GM23338 (cell line): ENCODE data around the gene CELSR1. TPM values are rescaled to one million over a fixed set of nuclear protein-coding genes. Genes with fewer than 3 reads are reported as not detected.

Experiments used
- ATAC-seq: fragments of 200-7000 bp; cut with Tn5 transposase; 3 replicates; pipeline ENCODE4 v1.9.1; 2020
- DNase-seq: peaks from one replicate; pipeline ENCODE4 v3.0.0-alpha.2; 2015; ENCODE audit warnings: low spot score
- H2AFZ ChIP-seq: fragments of 200-600 bp; sonication (generic); 2 replicates; pipeline ENCODE4 v1.8.0; 2016; ENCODE audit warnings: antibody characterized with exemption, mild to moderate bottlenecking, moderate library complexity
- H3F3A ChIP-seq: fragments of 200-600 bp; sonication (generic); replicated peaks from 2 replicates; pipeline ENCODE4 v1.8.0; 2017; ENCODE audit warnings: antibody characterized with exemption, mixed run types, low read depth
- H3K27ac ChIP-seq: fragments of 200-600 bp; sonication (generic); 2 replicates; pipeline ENCODE4 v1.6.1; 2016; ENCODE audit warnings: low read depth
- H3K27me3 ChIP-seq: fragments of 200-600 bp; sonication (generic); 2 replicates; pipeline ENCODE4 v1.8.0; 2016; ENCODE audit warnings: mild to moderate bottlenecking, mixed run types, moderate library complexity; ENCODE audit not compliant: insufficient read depth
- H3K36me3 ChIP-seq: fragments of 200-600 bp; sonication (generic); 2 replicates; pipeline ENCODE4 v1.8.0; 2016; ENCODE audit warnings: mild to moderate bottlenecking; ENCODE audit not compliant: insufficient read depth
- H3K4me1 ChIP-seq: fragments of 200-600 bp; sonication (generic); 2 replicates; pipeline ENCODE4 v1.8.0; 2016; ENCODE audit warnings: mild to moderate bottlenecking, moderate library complexity; ENCODE audit not compliant: insufficient read depth
- H3K4me2 ChIP-seq: fragments of 200-600 bp; sonication (generic); 2 replicates; pipeline ENCODE4 v1.7.1; 2017; ENCODE audit warnings: mixed run types
- H3K4me3 ChIP-seq: fragments of 200-600 bp; sonication (generic); 2 replicates; pipeline ENCODE4 v1.6.1; 2016; ENCODE audit warnings: mixed run types
- H3K79me2 ChIP-seq: fragments of 200-600 bp; sonication (generic); replicated peaks from 2 replicates; pipeline ENCODE4 v1.8.0; 2017; ENCODE audit warnings: mild to moderate bottlenecking; ENCODE audit not compliant: insufficient read depth
- H3K9me2 ChIP-seq: fragments of 200-600 bp; sonication (generic); 2 replicates; pipeline ENCODE4 v1.8.0; 2017; ENCODE audit not compliant: insufficient read depth
- H4K20me1 ChIP-seq: fragments of 200-600 bp; sonication (generic); replicated peaks from 2 replicates; pipeline ENCODE4 v1.8.0; 2017; ENCODE audit warnings: mild to moderate bottlenecking; ENCODE audit not compliant: insufficient read depth
- H3K27ac Mint-ChIP-seq: 2 replicates; pipeline ENCODE4 v1.8.0; 2020; ENCODE audit warnings: inconsistent platforms, mild to moderate bottlenecking, moderate library complexity, mixed read lengths
- H3K27me3 Mint-ChIP-seq: 3 replicates; pipeline ENCODE4 v1.8.0; 2022; ENCODE audit warnings: low read depth, mild to moderate bottlenecking, moderate library complexity, mixed read lengths, inconsistent platforms; ENCODE audit not compliant: insufficient read depth, poor library complexity
- H3K36me3 Mint-ChIP-seq: 3 replicates; pipeline ENCODE4 v1.8.0; 2021; ENCODE audit warnings: low read depth, mild to moderate bottlenecking, inconsistent platforms, moderate library complexity, mixed read lengths
- H3K4me1 Mint-ChIP-seq: 3 replicates; pipeline ENCODE4 v1.8.0; 2020; ENCODE audit warnings: mild to moderate bottlenecking, inconsistent platforms, mixed read lengths
- H3K4me3 Mint-ChIP-seq: 3 replicates; pipeline ENCODE4 v1.8.0; 2021; ENCODE audit warnings: moderate library complexity, mild to moderate bottlenecking, inconsistent platforms, mixed read lengths
- H3K9me3 Mint-ChIP-seq: 3 replicates; pipeline ENCODE4 v1.8.0; 2020; ENCODE audit warnings: moderate library complexity, mild to moderate bottlenecking, inconsistent platforms, mixed read lengths
- CTCF ChIP-seq, 2 experiments: fragments of 200-600 bp in 1 of 2; sonication (generic) in 1 of 2; conservative IDR thresholded peaks; 2 replicates each; pipeline versions ENCODE4 v1.5.1 to v1.6.1; 2016 to 2017; ENCODE audit warnings: antibody characterized with exemption in 2 of 2, low read depth in 2 of 2, mild to moderate bottlenecking in 2 of 2, moderate library complexity in 1 of 2
- EZH2phosphoT487 ChIP-seq: fragments of 200-600 bp; sonication (generic); IDR thresholded peaks from one replicate; pipeline ENCODE4 v1.8.1; 2018; ENCODE audit warnings: antibody characterized with exemption; ENCODE audit not compliant: unreplicated experiment
- NANOG ChIP-seq: IDR thresholded peaks from 2 replicates; pipeline ENCODE4 v1.6.1; 2016; ENCODE audit warnings: antibody characterized with exemption, borderline replicate concordance
- ZNF114 ChIP-seq: fragments of 250-450 bp; sonication (Bioruptor Pico); IDR thresholded peaks from 2 replicates; pipeline ENCODE4 v1.5.0; 2020; ENCODE audit warnings: mild to moderate bottlenecking, moderate library complexity
- ZNF462 ChIP-seq: fragments of 250-450 bp; sonication (Bioruptor Pico); IDR thresholded peaks from 2 replicates; pipeline ENCODE4 v1.5.0; 2020; ENCODE audit warnings: mild to moderate bottlenecking, moderate library complexity
- polyA plus RNA-seq: library from polyadenylated mRNA; unstranded; fragments of >200 nt; fragmentation: Nextera tagmentation; extraction: Ambion mirVana; gene quantifications from 2 replicates; pipeline ENCODE4 v1.2.1, GENCODE V29; 2016
- total RNA-seq: library from RNA; depleted of rRNA; stranded (reverse); fragments of >200 nt; shearing (Covaris generic); gene quantifications from 2 replicates; pipeline ENCODE4 v1.2.3, GENCODE V29; 2014

Gene CELSR1
- total and polyA plus RNA-seq, 2 experiments from 2014 or later, result 4.8 to 20.4 TPM

GRCh38 chr22:46483353-46483752, 54.1 kb downstream of the CELSR1 start (continued):
- TF ChIP-seq CTCF (conservative IDR thresholded peaks at IDR 0.05; ENCODE audit: low read depth in 2 of 2) (no peak), EZH2phosphoT487 (no peak), NANOG (no peak), ZNF114 (CRISPR knock-in tag) (no peak), ZNF462 (CRISPR knock-in tag) (no peak)

GRCh38 chr22:46482056-46482675, 55.3 kb downstream of the CELSR1 start:
- Mint-ChIP-seq H3K9me3 (peaks cover 4% of the 10 kb centered on the region), H3K4me1 (peaks cover 30% of the 10 kb centered on the region), H3K27me3 (peaks cover 6% of the 10 kb centered on the region), H3K27ac (no peak overlapping the region), H3K36me3 (peaks cover 8% of the 10 kb centered on the region; the same call in 2 of the 3 replicates), H3K4me3 (no peak overlapping the region)
- H3K36me3 ChIP-seq, result no peaks in the 10 kb centered on the region
- no peak for TF ChIP-seq ZNF114 (CRISPR knock-in tag)
- ATAC-seq (no peak), DNase-seq (no peak)
- H3K79me2 ChIP-seq, result no peaks in the 10 kb centered on the region
- no peak overlapping the region for H3K27ac ChIP-seq
- H3K27me3 ChIP-seq, result no peaks in the 10 kb centered on the region
- no peaks in the 10 kb centered on the region for H3K9me2 ChIP-seq
- no peak overlapping the region for H3K4me2 ChIP-seq
- H2AFZ ChIP-seq, result no peak overlapping the region
- H3K4me3 ChIP-seq, result no peak overlapping the region
- H4K20me1 ChIP-seq, result 0 out of 2 replicates have a peak, but pooled peaks cover 4% of the 10 kb centered on the region
- no peaks in the 10 kb centered on the region for H3F3A ChIP-seq
- 0 out of 2 replicates have a peak, but pooled peaks cover 3% of the 10 kb centered on the region for H3K4me1 ChIP-seq
